Endothelial cell of umbilical vein (primary cell): ENCODE measurements around the gene SLC44A5. TPM values are rescaled to one million over a fixed set of nuclear protein-coding genes. Genes with fewer than 3 reads are reported as not detected.

Source experiments
- BruUV-seq: library from RNA; stranded (reverse); fragments of 400-500 nt; replicated peaks from 2 replicates; lab custom pipeline; 2021; lab: Mats Ljungman, UMichigan
- CTCF ChIA-PET: fragments of 300-600, 350-600 bp; sonication (Branson Sonifier 250); formaldehyde crosslinking; loops from one replicate; lab custom pipeline; 2021; ENCODE audit warnings: antibody characterized with exemption, inconsistent platforms; lab: Charles Lee
- POLR2A ChIA-PET: fragments of 300-600, 350-600 bp; sonication (Branson Sonifier 250); formaldehyde crosslinking; loops from one replicate; lab custom pipeline; 2021; ENCODE audit warnings: antibody characterized with exemption, inconsistent platforms; lab: Charles Lee
- DNase-seq: peaks from one replicate; pipeline ENCODE4 v3.0.0-alpha.2; 2011; ENCODE audit warnings: low read depth, low spot score
- FAIRE-seq: peaks from 2 replicates; lab custom pipeline; 2011; peaks lifted over from hg19 to GRCh38; lab: Jason Lieb, UNC
- H2AFZ ChIP-seq: 2 replicates; pipeline ENCODE4 v1.6.0; 2012; ENCODE audit warnings: low read depth, low read length, control low read depth, inconsistent platforms
- H3K27ac ChIP-seq: 2 replicates; pipeline ENCODE4 v1.5.1; 2011; ENCODE audit warnings: low read depth, mild to moderate bottlenecking, control low read depth, low read length, moderate library complexity; ENCODE audit not compliant: insufficient read depth
- H3K27me3 ChIP-seq, 2 experiments: 2 replicates each; pipeline versions ENCODE4 v1.6.0 to v1.6.1; 2011; ENCODE audit warnings: low read length in 2 of 2, mixed read lengths in 1 of 2; ENCODE audit not compliant: control insufficient read depth in 2 of 2, insufficient read depth in 2 of 2
- H3K36me3 ChIP-seq, 2 experiments: 2 replicates in 1 of 2; 3 replicates in 1 of 2; pipeline ENCODE4 v1.5.1; 2011; ENCODE audit warnings: low read length in 2 of 2, mild to moderate bottlenecking in 1 of 2, moderate library complexity in 1 of 2; ENCODE audit not compliant: control insufficient read depth in 2 of 2, insufficient read depth in 2 of 2; ENCODE audit errors: extremely low read depth in 1 of 2
- H3K4me1 ChIP-seq: 3 replicates; pipeline ENCODE4 v1.5.1; 2011; ENCODE audit warnings: mild to moderate bottlenecking, low read length; ENCODE audit not compliant: control insufficient read depth, insufficient read depth; ENCODE audit errors: extremely low read depth
- H3K4me2 ChIP-seq: 2 replicates; pipeline ENCODE4 v1.6.1; 2011; ENCODE audit warnings: low read length, control low read depth, mixed read lengths; ENCODE audit not compliant: insufficient read depth
- H3K4me3 ChIP-seq, 3 experiments: fragments of 200-600 bp in 1 of 3; sonication (generic), shearing (Covaris generic) in 1 of 3; replicated peaks in 1 of 3; 2 replicates each; pipeline ENCODE4 v1.5.1; 2011 to 2016; ENCODE audit warnings: control low read depth in 3 of 3, low read length in 3 of 3, mild to moderate bottlenecking in 2 of 3, inconsistent platforms in 1 of 3, low read depth in 1 of 3, moderate library complexity in 1 of 3; ENCODE audit not compliant: insufficient read depth in 1 of 3
- H3K79me2 ChIP-seq: 2 replicates; pipeline ENCODE4 v1.6.0; 2012; ENCODE audit warnings: low read length, inconsistent platforms; ENCODE audit not compliant: control insufficient read depth, insufficient read depth
- H3K9ac ChIP-seq: replicated peaks from 2 replicates; pipeline ENCODE3; 2011; ENCODE audit warnings: low read length, control low read depth; ENCODE audit not compliant: insufficient read depth; ENCODE audit errors: extremely low read depth
- H3K9me1 ChIP-seq: replicated peaks from 3 replicates; pipeline ENCODE4 v1.6.0; 2011; ENCODE audit warnings: mild to moderate bottlenecking, low read length; ENCODE audit not compliant: control insufficient read depth, insufficient read depth; ENCODE audit errors: extremely low read depth
- H3K9me3 ChIP-seq: replicated peaks from 2 replicates; pipeline ENCODE4 v1.5.1; 2012; ENCODE audit warnings: low read length, inconsistent platforms; ENCODE audit not compliant: control insufficient read depth, insufficient read depth
- H4K20me1 ChIP-seq: replicated peaks from 2 replicates; pipeline ENCODE3; 2011; ENCODE audit warnings: mild to moderate bottlenecking, low read length; ENCODE audit not compliant: control insufficient read depth, insufficient read depth; ENCODE audit errors: extremely low read depth
- EZH2 ChIP-seq: IDR thresholded peaks from 2 replicates; pipeline ENCODE4 v1.6.1; 2012; ENCODE audit warnings: borderline replicate concordance, low read depth, mild to moderate bottlenecking, moderate library complexity, low read length, inconsistent platforms; ENCODE audit not compliant: severe bottlenecking
- FOS ChIP-seq: IDR thresholded peaks from 2 replicates; pipeline ENCODE4 v1.6.1; 2011; ENCODE audit warnings: mild to moderate bottlenecking, low read length, moderate library complexity, borderline replicate concordance; ENCODE audit not compliant: insufficient read depth
- GATA2 ChIP-seq: IDR thresholded peaks from 2 replicates; pipeline ENCODE4 v1.7.0; 2011; ENCODE audit warnings: low read depth, mild to moderate bottlenecking, moderate library complexity, mixed read lengths, low read length; ENCODE audit not compliant: insufficient read length, insufficient read depth
- JUN ChIP-seq: IDR thresholded peaks from 2 replicates; pipeline ENCODE4 v1.6.1; 2011; ENCODE audit warnings: borderline replicate concordance, low read depth; ENCODE audit not compliant: insufficient read length, insufficient read depth
- MYC ChIP-seq: IDR thresholded peaks from one replicate; pipeline ENCODE4 v1.6.1; 2011; ENCODE audit warnings: mild to moderate bottlenecking, low read depth, low read length
- POLR2A ChIP-seq: IDR thresholded peaks from 2 replicates; pipeline ENCODE4 v1.6.1; 2012; ENCODE audit warnings: low read depth, mild to moderate bottlenecking, control low read depth, low read length
- POLR2AphosphoS5 ChIP-seq: IDR thresholded peaks from 2 replicates; pipeline ENCODE4 v1.6.1; 2012; ENCODE audit warnings: low read depth, mild to moderate bottlenecking, control low read depth, low read length, moderate library complexity; ENCODE audit not compliant: insufficient read depth
- dilution Hi-C: fragments of 300-500 bp; cut with MboI; formaldehyde crosslinking; loops from one replicate; pipeline ENCODE4 v1.15.0; 2019; ENCODE audit warnings: low sequenced_read_pairs; ENCODE audit not compliant: extremely low pct_ligation_motif_present
- intact Hi-C: fragments of 100-400 bp; cut with micrococcal nuclease; formaldehyde crosslinking; loops from one replicate; pipeline ENCODE4 v1.10.0; 2022
- polyA plus RNA-seq, 4 experiments: library from polyadenylated mRNA; depleted of rRNA in 3 of 4; stranded (reverse) in 3 of 4; unstranded in 1 of 4; fragments of >200 nt; gene quantifications; 2 replicates each; pipeline versions ENCODE4 v1.2.1 to v1.2.3, GENCODE V29; 2011 to 2012; ENCODE audit warnings: missing spikeins in 1 of 4
- total RNA-seq: library from RNA; stranded (reverse); gene quantifications from 2 replicates; pipeline ENCODE4 v1.2.3, GENCODE V29; 2021
- TF ChIP-seq, protein P1 (sequence below): IDR thresholded peaks from 2 replicates; pipeline ENCODE4 v1.6.1; 2011; ENCODE audit not compliant: insufficient read depth, insufficient read length
- TF ChIP-seq, protein P2 (sequence below), 2 donors: IDR thresholded peaks; 1 replicate in 1 of 2; 2 replicates in 1 of 2; pipeline ENCODE4 v1.5.1; 2011; ENCODE audit warnings: low read length in 2 of 2, mild to moderate bottlenecking in 2 of 2, moderate library complexity in 2 of 2, control low read depth in 1 of 2, inconsistent platforms in 1 of 2, low read depth in 1 of 2; ENCODE audit not compliant: insufficient read depth in 1 of 2; ENCODE audit errors: extremely low read depth in 1 of 2

The SLC44A5 gene
- total and polyA plus RNA-seq, 2 donors (not counting 3 experiments of a cell fraction or from before 2014, with no cell fraction given) = 1.6 to 3.2 TPM

DNA sequence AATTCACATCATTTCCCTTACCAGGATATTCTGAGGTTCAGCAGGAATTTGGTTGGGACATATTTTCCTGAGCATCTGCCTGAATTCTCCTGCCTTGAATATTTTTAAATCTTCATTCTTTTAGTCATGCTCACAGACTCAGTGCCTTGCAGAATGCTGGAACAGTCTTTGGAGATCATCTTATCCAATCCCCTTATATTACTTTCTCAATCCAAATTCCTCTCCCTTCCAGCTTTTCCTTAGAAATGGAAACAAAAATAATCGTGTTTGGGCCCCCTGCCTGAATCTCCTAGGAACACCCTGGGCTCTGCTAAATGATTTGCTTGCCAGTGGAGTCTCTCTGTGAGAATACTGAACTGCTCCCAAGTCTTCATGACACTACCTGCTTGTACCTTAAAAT, 438.4 kb downstream of the SLC44A5 start:
- Histone ChIP-seq H3K36me3 (no peaks in the 10 kb centered on the region), H3K4me3 (no peak overlapping the region), H3K9me1 (no peaks in the 10 kb centered on the region), H3K4me2 (no peak overlapping the region), H2AFZ (no peak overlapping the region), H3K27ac (no peak overlapping the region), H3K27me3 (no peaks in the 10 kb centered on the region), H3K79me2 (no peaks in the 10 kb centered on the region), H3K9me3 (no peaks in the 10 kb centered on the region), H3K4me1 (no peaks in the 10 kb centered on the region), H4K20me1 (no peaks in the 10 kb centered on the region), H3K9ac (no peak overlapping the region)
- intact Hi-C loops (no loop called here), dilution Hi-C loops (no loop called here)
- no TSS peak for BruUV-seq
- no peak for TF ChIP-seq GATA2
- TF ChIP-seq POLR2AphosphoS5 = no peak
- no peak for TF ChIP-seq FOS
- POLR2A ChIA-PET = interaction anchor here (0.6 kb wide), 1 partner anchor 82 kb away, joined by 7 read pairs; no protein-coding TSS in a partner anchor
- CTCF ChIA-PET = interaction anchor here (1.1 kb wide), 1 partner anchor 379 kb away, joined by 3 read pairs; no protein-coding TSS in a partner anchor
- DNase-seq (no peak), FAIRE-seq (no peak)

DNA sequence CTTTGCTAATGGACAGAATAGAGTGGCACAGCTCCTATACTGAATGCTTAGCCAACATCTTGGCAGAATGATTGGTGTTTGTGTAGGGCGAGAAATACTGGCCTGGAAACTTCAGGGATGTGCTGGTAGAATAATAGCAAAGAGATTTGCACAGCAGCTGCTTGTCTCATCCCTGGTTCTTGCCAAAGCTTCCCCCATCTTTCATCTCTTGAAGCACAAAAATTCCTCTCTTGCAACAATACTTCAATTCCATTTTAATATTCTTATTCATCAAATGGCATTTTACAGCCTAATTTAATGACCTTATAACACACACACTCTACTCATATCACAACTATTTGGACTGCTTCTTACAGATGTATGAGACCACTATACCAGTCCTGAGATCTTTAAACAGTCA, 439.0 kb downstream of the SLC44A5 start:
- ChIA-PET POLR2A (no interaction called here), CTCF (interaction anchor here (1.1 kb wide), 1 partner anchor 378 kb away, joined by 3 read pairs; no protein-coding TSS in a partner anchor)
- no TSS peak for BruUV-seq
- Histone ChIP-seq H3K4me3 (no peak overlapping the region), H3K4me1 (no peaks in the 10 kb centered on the region), H3K79me2 (no peaks in the 10 kb centered on the region), H3K9me3 (no peaks in the 10 kb centered on the region), H3K36me3 (no peaks in the 10 kb centered on the region), H3K27ac (no peak overlapping the region), H2AFZ (no peak overlapping the region), H4K20me1 (no peaks in the 10 kb centered on the region), H3K9me1 (no peaks in the 10 kb centered on the region), H3K9ac (no peak overlapping the region), H3K4me2 (no peak overlapping the region), H3K27me3 (no peaks in the 10 kb centered on the region)
- intact Hi-C loops (no loop called here), dilution Hi-C loops (no loop called here)
- no peak for FAIRE-seq
- no peak for TF ChIP-seq EZH2
- TF ChIP-seq JUN = no peak
- TF ChIP-seq, protein P1, sequence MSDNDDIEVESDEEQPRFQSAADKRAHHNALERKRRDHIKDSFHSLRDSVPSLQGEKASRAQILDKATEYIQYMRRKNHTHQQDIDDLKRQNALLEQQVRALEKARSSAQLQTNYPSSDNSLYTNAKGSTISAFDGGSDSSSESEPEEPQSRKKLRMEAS = no peak
- TF ChIP-seq MYC = no peak
- no peak for TF ChIP-seq GATA2
- no peak for TF ChIP-seq FOS
- TF ChIP-seq POLR2A = no peak
- TF ChIP-seq, protein P2, sequence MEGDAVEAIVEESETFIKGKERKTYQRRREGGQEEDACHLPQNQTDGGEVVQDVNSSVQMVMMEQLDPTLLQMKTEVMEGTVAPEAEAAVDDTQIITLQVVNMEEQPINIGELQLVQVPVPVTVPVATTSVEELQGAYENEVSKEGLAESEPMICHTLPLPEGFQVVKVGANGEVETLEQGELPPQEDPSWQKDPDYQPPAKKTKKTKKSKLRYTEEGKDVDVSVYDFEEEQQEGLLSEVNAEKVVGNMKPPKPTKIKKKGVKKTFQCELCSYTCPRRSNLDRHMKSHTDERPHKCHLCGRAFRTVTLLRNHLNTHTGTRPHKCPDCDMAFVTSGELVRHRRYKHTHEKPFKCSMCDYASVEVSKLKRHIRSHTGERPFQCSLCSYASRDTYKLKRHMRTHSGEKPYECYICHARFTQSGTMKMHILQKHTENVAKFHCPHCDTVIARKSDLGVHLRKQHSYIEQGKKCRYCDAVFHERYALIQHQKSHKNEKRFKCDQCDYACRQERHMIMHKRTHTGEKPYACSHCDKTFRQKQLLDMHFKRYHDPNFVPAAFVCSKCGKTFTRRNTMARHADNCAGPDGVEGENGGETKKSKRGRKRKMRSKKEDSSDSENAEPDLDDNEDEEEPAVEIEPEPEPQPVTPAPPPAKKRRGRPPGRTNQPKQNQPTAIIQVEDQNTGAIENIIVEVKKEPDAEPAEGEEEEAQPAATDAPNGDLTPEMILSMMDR (IDR thresholded peaks at IDR 0.05; ENCODE audit: extremely low read depth in 1 of 2, insufficient read depth in 1 of 2, low read depth in 1 of 2, low read length in 2 of 2) = no peak
- no peak for TF ChIP-seq POLR2AphosphoS5
- no peak for DNase-seq
